ENCODE measurements around the gene NLRC3.
"Not testable (repeated sequence)": the region's sequence is repeated elsewhere in the genome, so short reads cannot be mapped to it uniquely, and the experiment has no call there.

NLRC3 gene

GRCh38 chr16:3510416-3510815, 66.8 kb downstream of the NLRC3 start:
- TF ChIP-seq CTCF (IDR thresholded peaks at IDR 0.05; ENCODE audit: control extremely low read depth, extremely low read depth, low read depth, missing control alignments) = no peak
- POLR2A ChIA-PET = no interaction called here
- no peak for DNase-seq (ENCODE audit: extremely low spot score)
- CTCF ChIA-PET = interaction anchor here (4.6 kb wide), 1 partner anchor 16 kb away, joined by 15 read pairs; no protein-coding TSS in a partner anchor

- no peak for TF ChIP-seq CTCF (IDR thresholded peaks at IDR 0.05; ENCODE audit: control extremely low read depth, extremely low read depth, low read depth, missing control alignments)
- no peak for DNase-seq (ENCODE audit: extremely low spot score)
- CTCF ChIA-PET = interaction anchor here (1.3 to 4.6 kb wide), 2 partner anchors 9 to 17 kb away, joined by 5 to 15 read pairs; partner anchors contain the start of gene CLUAP1
- POLR2A ChIA-PET = no interaction called here
These were observed 67.7 kb downstream of the NLRC3 start for GRCh38 chr16:3509470-3509928.

GRCh38 chr16:3508736-3509135, 68.5 kb downstream of the NLRC3 start:
- DNase-seq (ENCODE audit: extremely low spot score) = no peak
- POLR2A ChIA-PET = no interaction called here
- TF ChIP-seq CTCF (IDR thresholded peaks at IDR 0.05; ENCODE audit: control extremely low read depth, extremely low read depth, low read depth, missing control alignments) = no peak
- CTCF ChIA-PET = interaction anchor here (1.1 to 1.3 kb wide), 2 partner anchors 8 to 10 kb away, joined by 3 to 5 read pairs; partner anchors contain the start of gene CLUAP1

GRCh38 chr16:3503523-3503922, 73.7 kb downstream of the NLRC3 start:
- ChIA-PET POLR2A (no interaction called here), CTCF (no interaction called here)
- TF ChIP-seq CTCF (IDR thresholded peaks at IDR 0.05; ENCODE audit: control extremely low read depth, extremely low read depth, low read depth, missing control alignments) = no peak
- no peak for DNase-seq (ENCODE audit: extremely low spot score)

- TF ChIP-seq CTCF (IDR thresholded peaks at IDR 0.05; ENCODE audit: control extremely low read depth, extremely low read depth, low read depth, missing control alignments) = no peak
- CTCF ChIA-PET = interaction anchor here (1.2 to 2.4 kb wide), 4 partner anchors 8 to 372 kb away, joined by 4 to 10 read pairs (median 5); no protein-coding TSS in a partner anchor
- POLR2A ChIA-PET = no interaction called here
- no peak for DNase-seq (ENCODE audit: extremely low spot score)
These were observed 75.3 kb downstream of the NLRC3 start for GRCh38 chr16:3501783-3502400.

GRCh38 chr16:3501412-3501761, 75.8 kb downstream of the NLRC3 start:
- CTCF ChIA-PET = interaction anchor here (1.2 to 2.4 kb wide), 4 partner anchors 8 to 372 kb away, joined by 4 to 10 read pairs (median 5); no protein-coding TSS in a partner anchor
- POLR2A ChIA-PET; DNase-seq (ENCODE audit: extremely low spot score): not testable (repeated sequence)

GRCh38 chr16:3498988-3499387, 78.2 kb downstream of the NLRC3 start:
- CTCF ChIA-PET = no interaction called here
- no peak for DNase-seq (ENCODE audit: extremely low spot score)
- TF ChIP-seq CTCF (IDR thresholded peaks at IDR 0.05; ENCODE audit: control extremely low read depth, extremely low read depth, low read depth, missing control alignments) = no peak
- POLR2A ChIA-PET = no interaction called here
